ENCODE measurements around the gene TFB2M.
"Not testable (repeated sequence)": the region's sequence is repeated elsewhere in the genome, so short reads cannot be mapped to it uniquely, and the experiment has no call there.

The TFB2M gene

GRCh38 chr1:246566128-246566812 is at the start of gene TFB2M, which contains the start of gene CNST:
Gene TFB2M (minus strand): TSS chr1:246566261. CDS start chr1:246566138, 123 bp downstream.
Gene CNST (plus strand): TSS chr1:246566456. CDS start chr1:246591563, 25,107 bp downstream.
- Histone ChIP-seq H3K4me3 (ENCODE audit: low read depth, low read length) (peak within 1 kb of the TSS; percentile 96), H3K4me1 (ENCODE audit: control insufficient read depth, insufficient read depth, low read length) (no peaks in the 10 kb centered on the region), H3K36me3 (ENCODE audit: control insufficient read depth, insufficient read depth, low read length) (peaks cover 18% of the 10 kb centered on the region), H3K9me3 (ENCODE audit: control insufficient read depth, insufficient read depth, low read length) (no peaks in the 10 kb centered on the region), H3K27ac (ENCODE audit: low read depth, low read length) (peak within 1 kb of the TSS; percentile 91), H3K9ac (ENCODE audit: low read depth, low read length) (peak within 1 kb of the TSS; percentile 89), H3K27me3 (ENCODE audit: control insufficient read depth, insufficient read depth, low read length) (no peaks in the 10 kb centered on the region)

- H3K27me3 ChIP-seq (ENCODE audit: control insufficient read depth, insufficient read depth, low read length) = no peaks in the 10 kb centered on the region
- H3K9me3 ChIP-seq (ENCODE audit: control insufficient read depth, insufficient read depth, low read length) = no peaks in the 10 kb centered on the region
- no peak overlapping the region for H3K27ac ChIP-seq (ENCODE audit: low read depth, low read length)
- peaks cover 9% of the 10 kb centered on the region for H3K4me1 ChIP-seq (ENCODE audit: control insufficient read depth, insufficient read depth, low read length)
- H3K4me3 ChIP-seq (ENCODE audit: low read depth, low read length) = no peak overlapping the region
- no peak overlapping the region for H3K9ac ChIP-seq (ENCODE audit: low read depth, low read length)
- no peaks in the 10 kb centered on the region for H3K36me3 ChIP-seq (ENCODE audit: control insufficient read depth, insufficient read depth, low read length)
Observed at GRCh38 chr1:246613096-246613758, 47.2 kb upstream of the TFB2M start.

GRCh38 chr1:246609632-246610031 is 43.6 kb upstream of the TFB2M start:
- Histone ChIP-seq H3K4me1 (ENCODE audit: control insufficient read depth, insufficient read depth, low read length) (peaks cover 4% of the 10 kb centered on the region; the same call in 1 of the 2 replicates), H3K9me3 (ENCODE audit: control insufficient read depth, insufficient read depth, low read length) (no peaks in the 10 kb centered on the region), H3K27me3 (ENCODE audit: control insufficient read depth, insufficient read depth, low read length) (no peaks in the 10 kb centered on the region), H3K9ac (ENCODE audit: low read depth, low read length) (no peak overlapping the region), H3K27ac (ENCODE audit: low read depth, low read length) (no peak overlapping the region), H3K36me3 (ENCODE audit: control insufficient read depth, insufficient read depth, low read length) (no peaks in the 10 kb centered on the region), H3K4me3 (ENCODE audit: low read depth, low read length) (no peak overlapping the region)

- Histone ChIP-seq H3K9ac (ENCODE audit: low read depth, low read length) (no peak overlapping the region), H3K36me3 (ENCODE audit: control insufficient read depth, insufficient read depth, low read length) (no peaks in the 10 kb centered on the region), H3K4me1 (ENCODE audit: control insufficient read depth, insufficient read depth, low read length) (peaks cover 4% of the 10 kb centered on the region; the same call in 1 of the 2 replicates), H3K27ac (ENCODE audit: low read depth, low read length) (peak overlapping the region; percentile 17), H3K4me3 (ENCODE audit: low read depth, low read length) (no peak overlapping the region), H3K27me3 (ENCODE audit: control insufficient read depth, insufficient read depth, low read length) (no peaks in the 10 kb centered on the region), H3K9me3 (ENCODE audit: control insufficient read depth, insufficient read depth, low read length) (no peaks in the 10 kb centered on the region)
Observed at GRCh38 chr1:246608616-246609376, 42.7 kb upstream of the TFB2M start.

- H3K4me3 ChIP-seq (ENCODE audit: low read depth, low read length) = no peak overlapping the region
- H3K27me3 ChIP-seq (ENCODE audit: control insufficient read depth, insufficient read depth, low read length) = no peaks in the 10 kb centered on the region
- H3K27ac ChIP-seq (ENCODE audit: low read depth, low read length) = no peak overlapping the region
- H3K4me1 ChIP-seq (ENCODE audit: control insufficient read depth, insufficient read depth, low read length) = peaks cover 4% of the 10 kb centered on the region; the same call in 1 of the 2 replicates
- no peaks in the 10 kb centered on the region for H3K9me3 ChIP-seq (ENCODE audit: control insufficient read depth, insufficient read depth, low read length)
- H3K36me3 ChIP-seq (ENCODE audit: control insufficient read depth, insufficient read depth, low read length) = no peaks in the 10 kb centered on the region
- no peak overlapping the region for H3K9ac ChIP-seq (ENCODE audit: low read depth, low read length)
Observed at GRCh38 chr1:246607462-246607861, 41.4 kb upstream of the TFB2M start.

- H3K9ac ChIP-seq (ENCODE audit: low read depth, low read length); H3K27ac ChIP-seq (ENCODE audit: low read depth, low read length); H3K4me3 ChIP-seq (ENCODE audit: low read depth, low read length); H3K9me3 ChIP-seq (ENCODE audit: control insufficient read depth, insufficient read depth, low read length); H3K27me3 ChIP-seq (ENCODE audit: control insufficient read depth, insufficient read depth, low read length); H3K4me1 ChIP-seq (ENCODE audit: control insufficient read depth, insufficient read depth, low read length); H3K36me3 ChIP-seq (ENCODE audit: control insufficient read depth, insufficient read depth, low read length): not testable (repeated sequence)
Observed at GRCh38 chr1:246605231-246605630, 39.2 kb upstream of the TFB2M start.

GRCh38 chr1:246602194-246602593 is 36.1 kb upstream of the TFB2M start:
- no peak overlapping the region for H3K27ac ChIP-seq (ENCODE audit: low read depth, low read length)
- no peaks in the 10 kb centered on the region for H3K27me3 ChIP-seq (ENCODE audit: control insufficient read depth, insufficient read depth, low read length)
- H3K4me3 ChIP-seq (ENCODE audit: low read depth, low read length) = no peak overlapping the region
- H3K4me1 ChIP-seq (ENCODE audit: control insufficient read depth, insufficient read depth, low read length) = no peaks in the 10 kb centered on the region
- H3K9me3 ChIP-seq (ENCODE audit: control insufficient read depth, insufficient read depth, low read length) = no peaks in the 10 kb centered on the region
- no peak overlapping the region for H3K9ac ChIP-seq (ENCODE audit: low read depth, low read length)
- H3K36me3 ChIP-seq (ENCODE audit: control insufficient read depth, insufficient read depth, low read length) = peaks cover 3% of the 10 kb centered on the region; the same call in 1 of the 2 replicates

- Histone ChIP-seq H3K36me3 (ENCODE audit: control insufficient read depth, insufficient read depth, low read length) (peaks cover 8% of the 10 kb centered on the region; the same call in 1 of the 2 replicates), H3K4me3 (ENCODE audit: low read depth, low read length) (no peak overlapping the region), H3K4me1 (ENCODE audit: control insufficient read depth, insufficient read depth, low read length) (no peaks in the 10 kb centered on the region), H3K27ac (ENCODE audit: low read depth, low read length) (no peak overlapping the region), H3K27me3 (ENCODE audit: control insufficient read depth, insufficient read depth, low read length) (no peaks in the 10 kb centered on the region), H3K9me3 (ENCODE audit: control insufficient read depth, insufficient read depth, low read length) (no peaks in the 10 kb centered on the region), H3K9ac (ENCODE audit: low read depth, low read length) (no peak overlapping the region)
Observed at GRCh38 chr1:246600579-246600978, 34.5 kb upstream of the TFB2M start.

- no peak overlapping the region for H3K9ac ChIP-seq (ENCODE audit: low read depth, low read length)
- peaks cover 8% of the 10 kb centered on the region; the same call in 1 of the 2 replicates for H3K36me3 ChIP-seq (ENCODE audit: control insufficient read depth, insufficient read depth, low read length)
Observed at GRCh38 chr1:246599315-246599714, 33.3 kb upstream of the TFB2M start.

GRCh38 chr1:246597971-246598370 is 31.9 kb upstream of the TFB2M start:
- Histone ChIP-seq H3K27ac (ENCODE audit: low read depth, low read length) (no peak overlapping the region), H3K9me3 (ENCODE audit: control insufficient read depth, insufficient read depth, low read length) (no peaks in the 10 kb centered on the region), H3K4me1 (ENCODE audit: control insufficient read depth, insufficient read depth, low read length) (no peaks in the 10 kb centered on the region), H3K36me3 (ENCODE audit: control insufficient read depth, insufficient read depth, low read length) (peaks cover 8% of the 10 kb centered on the region; the same call in 1 of the 2 replicates), H3K4me3 (ENCODE audit: low read depth, low read length) (no peak overlapping the region), H3K9ac (ENCODE audit: low read depth, low read length) (no peak overlapping the region), H3K27me3 (ENCODE audit: control insufficient read depth, insufficient read depth, low read length) (no peaks in the 10 kb centered on the region)

More at GRCh38 chr1:246599315-246599714, 33.3 kb upstream of the TFB2M start:
- H3K4me1 ChIP-seq (ENCODE audit: control insufficient read depth, insufficient read depth, low read length) = no peaks in the 10 kb centered on the region
- no peaks in the 10 kb centered on the region for H3K9me3 ChIP-seq (ENCODE audit: control insufficient read depth, insufficient read depth, low read length)
- no peak overlapping the region for H3K27ac ChIP-seq (ENCODE audit: low read depth, low read length)
- no peaks in the 10 kb centered on the region for H3K27me3 ChIP-seq (ENCODE audit: control insufficient read depth, insufficient read depth, low read length)
- H3K4me3 ChIP-seq (ENCODE audit: low read depth, low read length) = no peak overlapping the region
